ENCODE data around the gene HSPBAP1. TPM values are rescaled to one million over a fixed set of nuclear protein-coding genes. Genes with fewer than 3 reads are reported as not detected.

HSPBAP1 gene
- total and polyA plus RNA-seq, 2 of the 13 experiments (the other 11 are each of a cell fraction or from before 2014, with no cell fraction given): 4.2 to 5.1 TPM

- TF ChIP-seq STAT6 (CRISPR knock-in tag; IDR thresholded peaks at IDR 0.05; ENCODE audit: borderline replicate concordance): no peak
- TF ChIP-seq ASH2L (IDR thresholded peaks at IDR 0.05; ENCODE audit: insufficient read length, low read depth, low read length): no peak
- TF ChIP-seq MYNN (CRISPR knock-in tag; IDR thresholded peaks at IDR 0.05; ENCODE audit: low read depth): no peak
- no peak for TF ChIP-seq DNMT1 (CRISPR knock-in tag; IDR thresholded peaks at IDR 0.05)
- no peak for TF ChIP-seq ZUFSP (CRISPR knock-in tag; IDR thresholded peaks at IDR 0.05; ENCODE audit: borderline replicate concordance)
- no peak for TF ChIP-seq RBM39 (IDR thresholded peaks at IDR 0.05; ENCODE audit: low read depth, low read length, poor library complexity, severe bottlenecking)
- 0 out of 2 replicates have a peak, but pooled peaks have one; percentile 40 for TF ChIP-seq TCF7 (IDR thresholded peaks at IDR 0.05; ENCODE audit: low read depth)
- TF ChIP-seq, protein P1, sequence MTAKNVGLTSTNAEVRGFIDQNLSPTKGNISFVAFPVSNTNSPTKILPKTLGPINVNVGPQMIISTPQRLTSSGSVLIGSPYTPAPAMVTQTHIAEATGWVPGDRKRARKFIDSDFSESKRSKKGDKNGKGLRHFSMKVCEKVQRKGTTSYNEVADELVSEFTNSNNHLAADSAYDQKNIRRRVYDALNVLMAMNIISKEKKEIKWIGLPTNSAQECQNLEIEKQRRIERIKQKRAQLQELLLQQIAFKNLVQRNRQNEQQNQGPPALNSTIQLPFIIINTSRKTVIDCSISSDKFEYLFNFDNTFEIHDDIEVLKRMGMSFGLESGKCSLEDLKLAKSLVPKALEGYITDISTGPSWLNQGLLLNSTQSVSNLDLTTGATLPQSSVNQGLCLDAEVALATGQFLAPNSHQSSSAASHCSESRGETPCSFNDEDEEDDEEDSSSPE (CRISPR knock-in tag; IDR thresholded peaks at IDR 0.05): no peak
- TF ChIP-seq HNF4A (CRISPR knock-in tag; IDR thresholded peaks at IDR 0.05): 0 out of 2 replicates have a peak, but pooled peaks have one; percentile 7
- TF ChIP-seq PTBP1 (IDR thresholded peaks at IDR 0.05; ENCODE audit: low read depth, low read length, poor library complexity, severe bottlenecking): no peak
- no peak for TF ChIP-seq SIN3A (IDR thresholded peaks at IDR 0.05; ENCODE audit: borderline replicate concordance, low read depth, low read length)
- TF ChIP-seq TBP (CRISPR knock-in tag; IDR thresholded peaks at IDR 0.05): no peak
- TF ChIP-seq BCL3 (CRISPR knock-in tag; IDR thresholded peaks at IDR 0.05): no peak
- no peak for TF ChIP-seq XBP1 (CRISPR knock-in tag; IDR thresholded peaks at IDR 0.05)
- no peak for TF ChIP-seq ZNF816 (CRISPR knock-in tag; IDR thresholded peaks at IDR 0.05; ENCODE audit: borderline replicate concordance)
- TF ChIP-seq ZNF577 (CRISPR knock-in tag; IDR thresholded peaks at IDR 0.05; ENCODE audit: borderline replicate concordance, low read depth): no peak
- 0 out of 2 replicates have a peak, but pooled peaks have one; percentile 58 for TF ChIP-seq NFATC3 (CRISPR knock-in tag; IDR thresholded peaks at IDR 0.05)
- TF ChIP-seq ZNF383 (CRISPR knock-in tag; IDR thresholded peaks at IDR 0.05; ENCODE audit: borderline replicate concordance): no peak
- no peak for TF ChIP-seq GLMP (CRISPR knock-in tag; IDR thresholded peaks at IDR 0.05; ENCODE audit: borderline replicate concordance)
- TF ChIP-seq PPARG (CRISPR knock-in tag; conservative IDR thresholded peaks at IDR 0.05): 0 out of 2 replicates have a peak, but pooled peaks have one; percentile 2
- no peak for TF ChIP-seq ARNT2 (CRISPR knock-in tag; IDR thresholded peaks at IDR 0.05; ENCODE audit: low read depth)
Measured at GRCh38 chr3:122795674-122796195, 2.1 kb upstream of the HSPBAP1 start (continued).

All from HepG2 (cell line).